ENCODE results near the gene ZFHX2. TPM values are rescaled to one million over a fixed set of nuclear protein-coding genes. Genes with fewer than 3 reads are reported as not detected.

The ZFHX2 gene
- total RNA-seq, 1 experiment from 2014 or later = 2.2 TPM

GRCh38 chr14:23531391-23531790 is 20.2 kb downstream of the ZFHX2 start:
- no peak for DNase-seq
- Histone ChIP-seq H3K36me3 (replicated peaks; ENCODE audit: control insufficient read depth, insufficient read depth, low read length) (peaks cover 45% of the 10 kb centered on the region), H3K4me3 (ENCODE audit: insufficient read depth, low read depth, low read length) (no peak overlapping the region), H3K27me3 (ENCODE audit: control insufficient read depth, insufficient read depth, low read length) (no peaks in the 10 kb centered on the region)

- Histone ChIP-seq H3K27me3 (ENCODE audit: control insufficient read depth, insufficient read depth, low read length) (no peaks in the 10 kb centered on the region), H3K36me3 (replicated peaks; ENCODE audit: control insufficient read depth, insufficient read depth, low read length) (peaks cover 51% of the 10 kb centered on the region), H3K4me3 (ENCODE audit: insufficient read depth, low read depth, low read length) (no peak overlapping the region)
- no peak for DNase-seq
Measured at GRCh38 chr14:23530375-23531055, 21.1 kb downstream of the ZFHX2 start.

- H3K27me3 ChIP-seq (ENCODE audit: control insufficient read depth, insufficient read depth, low read length) = no peaks in the 10 kb centered on the region
- no peak for DNase-seq
- H3K36me3 ChIP-seq (replicated peaks; ENCODE audit: control insufficient read depth, insufficient read depth, low read length) = peaks cover 48% of the 10 kb centered on the region
- no peak overlapping the region for H3K4me3 ChIP-seq (ENCODE audit: insufficient read depth, low read depth, low read length)
Measured at GRCh38 chr14:23529016-23529415, 22.5 kb downstream of the ZFHX2 start.

- DNase-seq = peak; percentile 79
- Histone ChIP-seq H3K4me3 (ENCODE audit: insufficient read depth, low read depth, low read length) (no peak overlapping the region), H3K36me3 (replicated peaks; ENCODE audit: control insufficient read depth, insufficient read depth, low read length) (peaks cover 46% of the 10 kb centered on the region), H3K27me3 (ENCODE audit: control insufficient read depth, insufficient read depth, low read length) (no peaks in the 10 kb centered on the region)
Measured at GRCh38 chr14:23528555-23528954, 23.0 kb downstream of the ZFHX2 start.

- DNase-seq = peak; percentile 76
- Histone ChIP-seq H3K36me3 (replicated peaks; ENCODE audit: control insufficient read depth, insufficient read depth, low read length) (peaks cover 32% of the 10 kb centered on the region), H3K4me3 (ENCODE audit: insufficient read depth, low read depth, low read length) (no peak overlapping the region), H3K27me3 (ENCODE audit: control insufficient read depth, insufficient read depth, low read length) (no peaks in the 10 kb centered on the region)
Measured at GRCh38 chr14:23525611-23526010, 26.0 kb downstream of the ZFHX2 start.

- no peak overlapping the region for H3K4me3 ChIP-seq (ENCODE audit: insufficient read depth, low read depth, low read length)
- no peak for DNase-seq
- no peaks in the 10 kb centered on the region for H3K27me3 ChIP-seq (ENCODE audit: control insufficient read depth, insufficient read depth, low read length)
- H3K36me3 ChIP-seq (replicated peaks; ENCODE audit: control insufficient read depth, insufficient read depth, low read length) = peaks cover 32% of the 10 kb centered on the region
Measured at GRCh38 chr14:23524954-23525353, 26.6 kb downstream of the ZFHX2 start.

- H3K4me3 ChIP-seq (ENCODE audit: insufficient read depth, low read depth, low read length) = no peak overlapping the region
- DNase-seq = no peak
- H3K36me3 ChIP-seq (replicated peaks; ENCODE audit: control insufficient read depth, insufficient read depth, low read length) = peaks cover 22% of the 10 kb centered on the region
- no peaks in the 10 kb centered on the region for H3K27me3 ChIP-seq (ENCODE audit: control insufficient read depth, insufficient read depth, low read length)
Measured at GRCh38 chr14:23523229-23524016, 28.1 kb downstream of the ZFHX2 start.

- no peak overlapping the region for H3K4me3 ChIP-seq (ENCODE audit: insufficient read depth, low read depth, low read length)
- H3K36me3 ChIP-seq (replicated peaks; ENCODE audit: control insufficient read depth, insufficient read depth, low read length) = peaks cover 18% of the 10 kb centered on the region
- H3K27me3 ChIP-seq (ENCODE audit: control insufficient read depth, insufficient read depth, low read length) = no peaks in the 10 kb centered on the region
- no peak for DNase-seq
Measured at GRCh38 chr14:23522643-23523198, 28.8 kb downstream of the ZFHX2 start.

- H3K4me3 ChIP-seq (ENCODE audit: insufficient read depth, low read depth, low read length) = no peak overlapping the region
- peaks cover 12% of the 10 kb centered on the region for H3K36me3 ChIP-seq (replicated peaks; ENCODE audit: control insufficient read depth, insufficient read depth, low read length)
- no peaks in the 10 kb centered on the region for H3K27me3 ChIP-seq (ENCODE audit: control insufficient read depth, insufficient read depth, low read length)
- no peak for DNase-seq
Measured at GRCh38 chr14:23521785-23522640, 29.6 kb downstream of the ZFHX2 start.

- no peaks in the 10 kb centered on the region for H3K27me3 ChIP-seq (ENCODE audit: control insufficient read depth, insufficient read depth, low read length)
- H3K36me3 ChIP-seq (replicated peaks; ENCODE audit: control insufficient read depth, insufficient read depth, low read length) = peaks cover 4% of the 10 kb centered on the region
- H3K4me3 ChIP-seq (ENCODE audit: insufficient read depth, low read depth, low read length) = no peak overlapping the region
- DNase-seq = peak; percentile 69
Measured at GRCh38 chr14:23520899-23521533, 30.5 kb downstream of the ZFHX2 start.

GRCh38 chr14:23518709-23519108 is 32.9 kb downstream of the ZFHX2 start:
- no peaks in the 10 kb centered on the region; the same call in 1 of the 2 replicates for H3K27me3 ChIP-seq (ENCODE audit: control insufficient read depth, insufficient read depth, low read length)
- H3K36me3 ChIP-seq (replicated peaks; ENCODE audit: control insufficient read depth, insufficient read depth, low read length) = no peaks in the 10 kb centered on the region; the same call in 1 of the 2 replicates
- H3K4me3 ChIP-seq (ENCODE audit: insufficient read depth, low read depth, low read length) = no peak overlapping the region
- peak; percentile 68 for DNase-seq

- Histone ChIP-seq H3K36me3 (replicated peaks; ENCODE audit: control insufficient read depth, insufficient read depth, low read length) (no peaks in the 10 kb centered on the region), H3K27me3 (ENCODE audit: control insufficient read depth, insufficient read depth, low read length) (no peaks in the 10 kb centered on the region; the same call in 1 of the 2 replicates), H3K4me3 (ENCODE audit: insufficient read depth, low read depth, low read length) (no peak overlapping the region)
- DNase-seq = no peak
Measured at GRCh38 chr14:23517650-23518326, 33.8 kb downstream of the ZFHX2 start.

GRCh38 chr14:23514644-23514957 is 37.0 kb downstream of the ZFHX2 start:
- no peak overlapping the region for H3K4me3 ChIP-seq (ENCODE audit: insufficient read depth, low read depth, low read length)
- no peaks in the 10 kb centered on the region for H3K36me3 ChIP-seq (replicated peaks; ENCODE audit: control insufficient read depth, insufficient read depth, low read length)
- H3K27me3 ChIP-seq (ENCODE audit: control insufficient read depth, insufficient read depth, low read length) = no peaks in the 10 kb centered on the region; the same call in 1 of the 2 replicates
- no peak for DNase-seq
